ENCODE measurements around the gene F13A1.
A peak's percentile ranks its signal among the peaks of the same experiment; 100 is the strongest.

F13A1 gene

GRCh38 chr6:6319952-6320811 lies at the start of gene F13A1:
F13A1 (minus strand) TSS chr6:6320662; CDS start chr6:6318664, 1,998 bp downstream.
- peak within 1 kb of the TSS; percentile 28 for H3K4me3 ChIP-seq (ENCODE audit: low read depth, low read length)
- DNase-seq (ENCODE audit: low read depth) = peak; percentile 45
- no peak for TF ChIP-seq CTCF (IDR thresholded peaks at IDR 0.05; ENCODE audit: insufficient read depth, low read depth, low read length, missing control alignments)

GRCh38 chr6:6368684-6369052 lies 48.2 kb upstream of the F13A1 start:
- no peak for TF ChIP-seq CTCF (IDR thresholded peaks at IDR 0.05; ENCODE audit: insufficient read depth, low read depth, low read length, missing control alignments)
- DNase-seq (ENCODE audit: low read depth) = no peak
- H3K4me3 ChIP-seq (ENCODE audit: low read depth, low read length) = no peak overlapping the region

GRCh38 chr6:6368040-6368683 lies 47.7 kb upstream of the F13A1 start:
- H3K4me3 ChIP-seq (ENCODE audit: low read depth, low read length) = no peak overlapping the region
- no peak for DNase-seq (ENCODE audit: low read depth)
- TF ChIP-seq CTCF (IDR thresholded peaks at IDR 0.05; ENCODE audit: insufficient read depth, low read depth, low read length, missing control alignments) = no peak

- no peak for TF ChIP-seq CTCF (IDR thresholded peaks at IDR 0.05; ENCODE audit: insufficient read depth, low read depth, low read length, missing control alignments)
- no peak overlapping the region for H3K4me3 ChIP-seq (ENCODE audit: low read depth, low read length)
- DNase-seq (ENCODE audit: low read depth) = no peak
Observed at GRCh38 chr6:6366803-6367202, 46.3 kb upstream of the F13A1 start.

- no peak for DNase-seq (ENCODE audit: low read depth)
- TF ChIP-seq CTCF (IDR thresholded peaks at IDR 0.05; ENCODE audit: insufficient read depth, low read depth, low read length, missing control alignments) = no peak
- no peak overlapping the region for H3K4me3 ChIP-seq (ENCODE audit: low read depth, low read length)
Observed at GRCh38 chr6:6365242-6365641, 44.8 kb upstream of the F13A1 start.

GRCh38 chr6:6362056-6362840 lies 41.8 kb upstream of the F13A1 start:
- DNase-seq (ENCODE audit: low read depth) = no peak
- H3K4me3 ChIP-seq (ENCODE audit: low read depth, low read length) = no peak overlapping the region
- no peak for TF ChIP-seq CTCF (IDR thresholded peaks at IDR 0.05; ENCODE audit: insufficient read depth, low read depth, low read length, missing control alignments)

Measured in GM12865 (cell line).